Forelimb muscle (tissue), 1 donor: ENCODE measurements around the gene IFIT2. TPM values are rescaled to one million over a fixed set of nuclear protein-coding genes. Genes with fewer than 3 reads are reported as not detected.
"Not testable (repeated sequence)": the region's sequence is repeated elsewhere in the genome, so short reads cannot be mapped to it uniquely, and the experiment has no call there.

Source experiments
- DNase-seq: peaks from one replicate; pipeline ENCODE4 v3.0.0-alpha.2; 2013; ENCODE audit warnings: low read depth
- polyA plus RNA-seq: library from polyadenylated mRNA; unstranded; fragments of 120-200 nt; gene quantifications from one replicate; pipeline ENCODE4 v1.2.1, GENCODE V29; 2013; ENCODE audit not compliant: insufficient read length

IFIT2 gene
- polyA plus RNA-seq, 1 donor: 5.5 TPM

DNA sequence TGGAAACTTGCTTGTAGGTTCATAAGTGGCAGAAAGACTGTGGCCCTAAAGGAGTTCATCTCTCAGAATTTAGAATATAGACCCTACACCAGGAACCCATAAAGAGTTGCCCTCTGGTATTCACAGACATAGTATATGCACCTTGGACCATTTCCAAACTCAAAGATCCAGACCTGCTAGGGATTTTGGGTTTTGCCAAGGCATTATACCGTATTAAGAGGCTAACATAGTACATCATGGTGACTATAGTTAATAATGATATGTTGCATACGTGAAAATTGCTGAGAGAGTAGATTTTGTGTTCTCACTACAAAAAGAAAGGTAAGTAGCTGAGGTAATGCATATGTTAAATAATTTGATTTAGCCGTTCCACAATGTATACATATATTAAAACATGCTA lies 39.8 kb downstream of the IFIT2 start:
- no peak for DNase-seq

DNA sequence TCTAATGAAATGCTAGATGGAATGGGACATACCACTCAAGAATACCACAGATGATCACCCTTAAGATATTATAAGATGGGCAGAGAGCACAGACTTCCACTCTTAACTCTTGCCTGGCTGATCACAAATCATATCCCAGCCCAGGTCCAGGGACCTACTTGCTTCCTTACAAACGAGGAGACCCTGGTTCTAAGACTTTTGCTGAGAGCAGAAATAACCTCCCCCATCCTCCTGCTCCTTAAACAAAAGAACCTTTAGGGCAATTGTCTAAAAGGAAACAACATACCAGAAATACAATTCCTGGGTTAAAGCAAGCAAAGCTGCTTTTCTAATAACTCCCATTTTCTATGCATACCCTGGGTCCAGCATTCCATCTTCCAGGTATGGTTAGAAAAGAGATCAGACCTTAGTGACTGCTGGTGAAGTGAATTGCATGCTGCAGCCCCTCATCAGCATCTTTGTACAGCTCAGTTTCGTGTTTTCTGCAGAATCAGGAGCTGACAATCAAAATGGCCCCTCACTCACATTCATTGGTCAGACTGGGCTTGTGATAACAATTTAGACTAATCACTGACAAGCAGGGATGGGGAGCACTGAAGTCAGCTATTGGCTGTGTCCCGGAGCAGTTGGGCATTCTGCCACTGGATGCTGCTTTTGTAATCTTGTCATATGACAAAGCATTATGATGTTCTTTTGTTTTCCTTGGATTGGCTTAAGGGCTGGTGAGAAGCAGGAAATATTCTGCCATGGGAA lies 40.5 kb downstream of the IFIT2 start:
- no peak for DNase-seq

GRCh38 chr10:89343089-89343767 lies 41.4 kb downstream of the IFIT2 start:
- DNase-seq: no peak

DNA sequence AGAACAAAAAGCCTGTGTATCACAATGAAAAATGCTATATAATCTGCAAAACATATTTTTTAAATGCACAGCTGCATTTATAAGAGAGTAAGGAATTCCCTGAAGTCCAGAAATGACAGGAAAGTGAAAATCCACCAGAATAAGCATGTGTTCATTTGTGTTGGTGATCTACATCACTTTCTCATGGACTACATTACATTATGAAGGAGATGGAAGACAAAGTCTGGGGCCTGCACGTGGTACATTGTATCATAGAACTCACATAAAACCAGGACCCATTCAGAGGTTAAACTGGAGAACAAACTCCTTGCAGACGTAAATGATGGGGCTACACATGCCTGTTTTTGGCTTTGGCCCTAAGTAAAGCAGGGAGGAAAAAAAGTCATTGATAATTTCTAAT lies 42.3 kb downstream of the IFIT2 start:
- DNase-seq: no peak

DNA sequence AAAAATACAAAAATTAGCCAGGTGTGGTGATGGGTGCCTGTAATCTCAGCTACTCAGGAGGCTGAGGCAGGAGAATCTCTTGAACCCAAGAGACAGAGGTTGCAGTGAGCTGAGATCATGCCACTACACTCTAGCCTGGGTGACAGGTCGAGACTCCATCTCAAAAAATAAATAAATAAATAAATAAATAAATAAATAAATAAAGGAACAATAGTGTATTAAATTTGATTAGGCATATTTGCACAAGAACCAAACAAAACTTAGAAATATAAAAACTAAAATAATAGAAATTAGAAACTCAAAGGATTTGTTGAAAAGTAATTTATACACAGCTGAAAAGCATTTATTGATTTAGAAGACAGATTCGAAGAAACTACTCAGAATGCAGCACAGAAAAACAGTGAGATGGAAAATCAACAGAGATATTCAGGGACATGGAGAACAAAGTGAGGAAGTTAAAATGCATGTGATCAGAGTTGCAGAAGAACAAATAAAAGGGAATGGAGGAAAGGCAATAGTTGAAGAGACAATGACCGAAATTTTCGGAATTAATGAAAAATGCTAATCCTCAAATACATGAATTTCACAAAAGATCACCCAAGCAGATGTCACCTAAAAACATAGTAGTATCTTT lies 43.6 kb downstream of the IFIT2 start:
- DNase-seq: no peak

GRCh38 chr10:89346405-89347254 lies 44.8 kb downstream of the IFIT2 start:
- no peak for DNase-seq

DNA sequence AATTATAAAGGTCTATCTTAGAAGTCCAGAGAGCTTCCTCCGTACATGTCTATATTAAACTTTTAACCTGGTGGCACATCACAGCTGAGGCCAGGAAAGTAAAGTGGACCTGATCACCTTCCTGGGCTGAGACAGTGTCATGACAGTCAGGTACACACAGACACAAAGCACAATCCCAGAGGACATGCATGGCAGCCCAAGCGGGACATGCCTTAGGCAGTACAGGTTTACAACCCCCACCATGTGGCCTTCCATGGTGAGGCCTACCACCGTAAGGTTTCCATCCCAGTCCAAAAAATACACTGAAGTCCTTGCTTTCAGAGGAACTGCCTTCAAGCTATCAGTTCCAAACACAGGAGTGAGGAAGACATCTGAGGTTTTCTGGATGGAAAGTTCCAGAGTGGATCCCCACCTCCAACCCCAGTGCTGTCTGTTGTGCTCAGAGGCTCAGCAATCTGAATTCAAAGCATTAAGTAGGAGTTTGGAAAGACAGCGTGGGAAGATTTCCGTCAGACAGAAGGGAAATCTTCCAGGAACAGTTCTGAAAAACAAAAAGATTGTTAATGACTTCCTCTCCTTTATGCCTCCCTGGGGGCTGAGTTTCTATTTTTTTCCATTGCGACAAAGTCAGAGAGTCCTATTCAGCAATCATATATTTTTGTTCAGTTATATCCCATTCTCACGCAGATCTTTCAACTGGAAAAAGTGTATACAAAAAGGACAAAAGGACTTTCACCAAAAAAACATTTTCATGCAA lies 46.0 kb downstream of the IFIT2 start:
- DNase-seq: no peak

DNA sequence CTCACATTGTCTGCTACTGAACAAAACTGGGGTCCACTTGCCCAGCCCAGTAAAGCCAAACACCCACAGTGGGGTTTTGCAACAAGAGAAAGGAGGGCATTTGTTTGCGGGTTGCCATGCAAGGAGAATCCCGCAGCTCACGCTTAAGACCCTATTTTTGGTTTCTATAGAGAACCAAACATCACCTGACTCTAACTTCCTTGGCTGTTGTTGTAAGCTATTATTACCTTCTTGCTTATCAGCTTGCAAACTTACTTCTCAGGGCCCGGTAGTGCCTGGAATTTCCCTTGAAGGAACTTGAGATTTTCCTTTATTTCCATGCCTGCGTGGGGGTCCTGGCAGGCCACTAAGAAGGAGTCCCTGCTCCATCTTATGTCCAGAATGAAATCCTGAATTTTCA lies 46.6 kb downstream of the IFIT2 start:
- no peak for DNase-seq

DNA sequence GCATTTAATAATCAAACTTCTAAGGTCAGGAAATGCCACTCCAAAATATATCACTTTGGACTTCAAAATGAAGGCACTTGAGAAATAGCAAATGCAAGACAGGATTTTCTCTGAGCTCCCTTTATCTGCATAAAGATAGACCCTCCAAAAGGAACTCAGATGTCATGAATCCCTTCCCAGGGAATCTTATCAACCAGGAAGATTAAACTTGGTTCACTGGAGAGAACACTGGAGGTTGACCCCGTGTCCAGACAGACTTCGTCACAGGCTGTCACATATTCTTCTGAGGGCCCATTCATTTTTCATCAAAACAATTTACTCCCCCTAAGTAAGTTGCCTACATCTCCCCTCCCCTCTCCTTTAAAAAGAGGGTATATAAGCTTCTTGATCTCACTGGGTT lies 47.1 kb downstream of the IFIT2 start:
- DNase-seq: no peak

DNA sequence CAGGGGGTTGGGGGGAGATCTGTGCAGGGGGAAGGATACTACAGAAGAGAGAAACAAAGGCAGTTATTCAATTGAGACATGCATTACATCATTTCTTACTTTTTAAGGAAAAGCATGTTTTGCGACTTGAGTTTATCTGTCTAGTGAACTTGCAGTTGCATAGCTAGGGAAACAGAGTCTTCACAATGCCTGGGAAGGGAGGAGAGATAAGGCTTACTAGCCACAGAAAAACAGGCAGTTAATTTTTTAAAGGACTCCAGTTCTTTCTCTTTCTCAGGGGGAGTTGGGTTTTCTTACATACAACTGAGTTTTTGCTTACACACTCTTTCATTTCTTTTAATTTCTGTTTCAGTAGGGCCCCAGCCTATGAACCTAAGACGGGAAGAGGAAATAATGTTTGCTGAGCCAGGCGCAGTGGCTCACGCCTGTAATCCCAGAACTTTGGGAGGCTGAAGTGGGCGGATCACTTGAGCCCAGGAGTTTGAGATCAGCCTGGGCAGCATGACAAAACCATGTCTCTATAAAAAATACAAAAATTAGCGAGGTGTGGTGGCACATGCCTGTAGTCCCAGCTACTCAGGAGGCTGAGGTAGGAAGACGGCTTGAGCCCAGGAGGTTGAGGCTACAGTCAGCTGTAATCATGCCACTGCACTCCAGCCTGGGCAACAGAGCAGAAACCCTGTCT lies 48.9 kb downstream of the IFIT2 start:
- DNase-seq: not testable (repeated sequence)

DNA sequence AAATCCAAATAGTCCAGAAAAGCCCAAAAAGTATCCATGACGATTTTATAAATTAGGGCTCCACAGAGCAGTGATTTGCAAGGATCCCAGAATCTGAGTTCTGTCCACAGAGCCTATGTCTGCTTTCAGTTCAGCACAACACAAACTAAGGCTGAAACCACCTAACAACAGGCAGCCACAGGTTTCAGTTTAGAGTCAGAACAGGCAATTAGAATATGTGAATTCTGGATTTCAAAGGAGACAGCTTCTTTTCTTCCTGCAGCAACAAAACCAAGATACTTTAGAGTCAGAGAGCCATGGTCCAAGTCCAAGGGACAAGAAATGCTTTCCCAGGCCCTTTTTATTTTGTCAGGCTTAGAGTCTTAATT lies 49.5 kb downstream of the IFIT2 start:
- DNase-seq: no peak

GRCh38 chr10:89351780-89352597 lies 50.1 kb downstream of the IFIT2 start:
- DNase-seq: no peak

DNA sequence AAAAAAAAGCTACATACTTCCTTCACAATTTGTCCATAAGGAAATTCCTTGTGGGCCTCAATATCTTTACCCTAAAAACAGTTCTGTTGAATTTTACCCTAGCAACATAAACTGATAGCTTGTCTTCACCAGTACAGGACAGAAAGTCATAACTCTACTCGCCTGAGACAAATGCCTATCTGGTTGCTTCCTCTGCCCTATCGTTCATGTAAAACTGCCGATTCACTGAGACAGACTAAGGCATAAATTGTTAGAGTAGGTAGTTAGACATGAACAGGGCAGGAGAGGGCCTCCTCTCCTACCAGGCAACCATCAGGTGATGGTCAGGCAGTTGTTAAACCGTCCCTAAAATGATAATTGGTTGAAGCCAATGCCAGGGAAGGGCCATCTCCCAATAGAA lies 51.0 kb downstream of the IFIT2 start:
- DNase-seq: no peak

- no peak for DNase-seq
Measured at GRCh38 chr10:89355394-89355931, 53.6 kb downstream of the IFIT2 start.

DNA sequence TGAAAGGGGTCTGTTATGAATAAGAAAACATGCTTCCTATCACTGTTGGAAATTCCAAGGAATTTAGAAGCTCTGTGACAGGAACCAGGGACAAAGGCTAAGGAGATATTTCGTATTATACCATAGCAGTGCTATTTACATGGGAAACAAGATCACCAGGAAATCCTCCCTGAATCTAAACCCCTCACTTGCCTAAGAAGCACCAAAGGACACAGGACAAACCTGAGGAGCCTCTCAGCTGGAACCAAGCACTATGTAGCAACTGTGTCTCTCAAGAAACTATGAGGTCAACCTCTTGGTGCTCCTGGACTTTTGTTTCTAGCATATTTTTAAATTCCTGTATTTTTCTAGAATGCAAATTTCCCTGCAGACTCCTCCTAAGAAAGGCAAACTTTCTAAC lies 55.2 kb downstream of the IFIT2 start:
- no peak for DNase-seq

- no peak for DNase-seq
Measured at GRCh38 chr10:89357975-89358374, 56.1 kb downstream of the IFIT2 start.
